WTC11 (cell line): ENCODE results near the gene TTC28.

Experiments
- CTCF ChIP-seq: fragments of 200-600 bp; IDR thresholded peaks from 2 replicates; pipeline ENCODE4 v1.8.0; 2022; ENCODE audit warnings: antibody characterized with exemption
- FOXK1 ChIP-seq: sonication (generic); formaldehyde crosslinking; IDR thresholded peaks from 2 replicates; pipeline ENCODE4 v1.8.0; 2022; ENCODE audit warnings: mild to moderate bottlenecking, moderate library complexity, missing genetic modification reagents
- GABPB1 ChIP-seq: sonication (generic); formaldehyde crosslinking; IDR thresholded peaks from 2 replicates; pipeline ENCODE4 v1.8.1; 2023; ENCODE audit warnings: mild to moderate bottlenecking, missing genetic modification reagents
- NR3C1 ChIP-seq: sonication (generic); formaldehyde crosslinking; conservative IDR thresholded peaks from 2 replicates; pipeline ENCODE4 v1.8.1; 2023; ENCODE audit warnings: low read depth, mild to moderate bottlenecking, missing genetic modification reagents
- ZNF121 ChIP-seq: sonication (generic); formaldehyde crosslinking; IDR thresholded peaks from 2 replicates; pipeline ENCODE4 v1.8.0; 2023; ENCODE audit warnings: missing genetic modification reagents
- TF ChIP-seq, protein P1 (sequence below): sonication (generic); formaldehyde crosslinking; IDR thresholded peaks from 2 replicates; pipeline ENCODE4 v1.8.0; 2022; ENCODE audit warnings: mild to moderate bottlenecking, missing genetic modification reagents

DNA sequence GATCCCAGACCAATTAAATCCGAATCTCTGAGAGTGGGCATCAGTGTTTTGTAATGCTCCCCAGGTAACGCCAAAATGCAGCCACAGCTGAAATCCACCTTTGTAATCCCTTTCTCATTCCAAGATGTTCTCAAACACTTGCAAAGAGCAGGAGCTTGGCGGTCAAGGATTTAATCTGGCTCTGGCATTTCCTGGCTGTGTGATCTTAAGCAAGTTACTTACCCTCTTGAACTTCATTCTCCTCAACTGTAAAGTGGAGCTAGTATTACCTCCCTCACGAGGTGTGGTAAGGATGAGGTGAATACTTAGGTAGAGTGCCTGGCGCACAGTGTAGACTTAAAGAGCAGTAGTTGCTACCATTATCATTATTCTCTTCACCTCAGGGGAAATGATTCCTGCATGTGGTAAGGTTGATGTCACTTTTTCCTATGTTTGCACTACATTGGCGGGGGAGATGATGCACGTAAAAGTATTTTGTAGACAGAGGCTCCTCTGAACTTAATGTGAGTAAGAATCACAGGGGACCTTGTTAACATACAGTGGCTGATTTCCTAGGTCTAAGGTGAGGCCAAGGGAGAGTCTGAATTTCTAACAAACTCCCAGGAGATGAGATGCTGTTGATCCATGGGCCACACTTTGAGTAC is 550.2 kb downstream of the TTC28 start:
- TF ChIP-seq ZNF121 (no peak), NR3C1 (CRISPR knock-in tag) (no peak), CTCF (no peak), FOXK1 (CRISPR knock-in tag) (no peak), GABPB1 (CRISPR knock-in tag) (no peak)
- TF ChIP-seq, protein P1, sequence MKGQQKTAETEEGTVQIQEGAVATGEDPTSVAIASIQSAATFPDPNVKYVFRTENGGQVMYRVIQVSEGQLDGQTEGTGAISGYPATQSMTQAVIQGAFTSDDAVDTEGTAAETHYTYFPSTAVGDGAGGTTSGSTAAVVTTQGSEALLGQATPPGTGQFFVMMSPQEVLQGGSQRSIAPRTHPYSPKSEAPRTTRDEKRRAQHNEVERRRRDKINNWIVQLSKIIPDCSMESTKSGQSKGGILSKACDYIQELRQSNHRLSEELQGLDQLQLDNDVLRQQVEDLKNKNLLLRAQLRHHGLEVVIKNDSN (CRISPR knock-in tag), result no peak
